GM19240 (cell line): ENCODE results near the gene PRSS58.

ENCODE experiments used
- DNase-seq: peaks from one replicate; pipeline ENCODE4 v3.0.0; 2011; ENCODE audit warnings: low spot score; ENCODE audit not compliant: insufficient read length

PRSS58 gene

DNA sequence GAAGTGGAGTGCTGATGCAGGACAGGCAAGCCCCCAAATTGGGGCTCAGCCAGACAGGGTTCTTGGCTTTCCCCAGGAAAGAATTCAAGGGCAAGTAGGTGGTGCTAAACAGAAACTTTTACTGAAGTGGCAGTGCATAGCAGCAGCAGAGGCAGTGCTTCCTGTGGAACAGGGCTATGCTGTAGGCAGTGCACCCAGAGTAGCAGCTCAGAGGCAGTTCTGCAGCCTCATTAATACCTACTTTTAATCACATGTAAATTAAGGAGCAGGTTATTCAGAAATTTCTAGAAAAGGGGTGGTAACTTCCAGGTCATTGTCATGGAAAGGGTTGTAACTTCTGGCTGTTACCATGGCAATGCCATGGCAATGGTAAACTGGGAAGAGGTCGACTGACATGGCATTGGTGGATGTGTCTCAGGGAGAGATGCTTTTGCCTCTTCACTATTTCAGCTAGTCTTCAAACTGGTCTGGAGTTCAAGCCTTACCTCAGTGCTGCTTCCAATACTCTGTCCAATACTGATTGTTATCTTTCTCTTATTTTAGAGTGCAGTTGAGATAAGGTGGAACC lies 29.2 kb downstream of the PRSS58 start:
- DNase-seq: no peak
